ENCODE results near the gene PARD3B. TPM values are rescaled to one million over a fixed set of nuclear protein-coding genes. Genes with fewer than 3 reads are reported as not detected.

PARD3B gene
- total and polyA plus RNA-seq, 12 donors, result 0.46 to 12.4 (median 8.3) TPM

GRCh38 chr2:205094031-205094430 lies 548.8 kb downstream of the PARD3B start:
- WGBS, 2 donors, result 94 to 95% methylated on average over 3 of the region's 3 CpGs
- no peak for DNase-seq
- TF ChIP-seq, protein P1, sequence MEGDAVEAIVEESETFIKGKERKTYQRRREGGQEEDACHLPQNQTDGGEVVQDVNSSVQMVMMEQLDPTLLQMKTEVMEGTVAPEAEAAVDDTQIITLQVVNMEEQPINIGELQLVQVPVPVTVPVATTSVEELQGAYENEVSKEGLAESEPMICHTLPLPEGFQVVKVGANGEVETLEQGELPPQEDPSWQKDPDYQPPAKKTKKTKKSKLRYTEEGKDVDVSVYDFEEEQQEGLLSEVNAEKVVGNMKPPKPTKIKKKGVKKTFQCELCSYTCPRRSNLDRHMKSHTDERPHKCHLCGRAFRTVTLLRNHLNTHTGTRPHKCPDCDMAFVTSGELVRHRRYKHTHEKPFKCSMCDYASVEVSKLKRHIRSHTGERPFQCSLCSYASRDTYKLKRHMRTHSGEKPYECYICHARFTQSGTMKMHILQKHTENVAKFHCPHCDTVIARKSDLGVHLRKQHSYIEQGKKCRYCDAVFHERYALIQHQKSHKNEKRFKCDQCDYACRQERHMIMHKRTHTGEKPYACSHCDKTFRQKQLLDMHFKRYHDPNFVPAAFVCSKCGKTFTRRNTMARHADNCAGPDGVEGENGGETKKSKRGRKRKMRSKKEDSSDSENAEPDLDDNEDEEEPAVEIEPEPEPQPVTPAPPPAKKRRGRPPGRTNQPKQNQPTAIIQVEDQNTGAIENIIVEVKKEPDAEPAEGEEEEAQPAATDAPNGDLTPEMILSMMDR (IDR thresholded peaks at IDR 0.05), result no peak

GRCh38 chr2:205103699-205104098 lies 558.4 kb downstream of the PARD3B start:
- no peaks in the 10 kb centered on the region for H3K27me3 ChIP-seq
- TF ChIP-seq, protein P1 (IDR thresholded peaks at IDR 0.05), result no peak
- WGBS, 2 donors, result 94% methylated on average over 2 of the region's 2 CpGs

More at GRCh38 chr2:205094031-205094430, 548.8 kb downstream of the PARD3B start:
- Histone ChIP-seq H3K27me3 (no peaks in the 10 kb centered on the region), H3K9me3 (no peaks in the 10 kb centered on the region), H3K4me1 (peaks cover 0 to 4% (median 0%) of the 10 kb centered on the region in 9 donors), H3K4me3 (no peak overlapping the region), H3K27ac (no peak overlapping the region), H3K36me3 (no peaks in the 10 kb centered on the region)
- intact Hi-C loops (cut with DNase I), result no loop called here
- ATAC-seq, result no peak

GRCh38 chr2:205107810-205108209 lies 562.5 kb downstream of the PARD3B start:
- WGBS, 2 donors, result 70 to 76% methylated on average over 2 of the region's 2 CpGs

More at GRCh38 chr2:205103699-205104098, 558.4 kb downstream of the PARD3B start:
- no peaks in the 10 kb centered on the region for H3K9me3 ChIP-seq
- ATAC-seq (no peak), DNase-seq (no peak)
- no peaks in the 10 kb centered on the region for H3K36me3 ChIP-seq
- intact Hi-C loops (cut with DNase I), result no loop called here
- no peak overlapping the region for H3K27ac ChIP-seq
- no peak overlapping the region for H3K4me3 ChIP-seq
- no peaks in the 10 kb centered on the region for H3K4me1 ChIP-seq

DNA sequence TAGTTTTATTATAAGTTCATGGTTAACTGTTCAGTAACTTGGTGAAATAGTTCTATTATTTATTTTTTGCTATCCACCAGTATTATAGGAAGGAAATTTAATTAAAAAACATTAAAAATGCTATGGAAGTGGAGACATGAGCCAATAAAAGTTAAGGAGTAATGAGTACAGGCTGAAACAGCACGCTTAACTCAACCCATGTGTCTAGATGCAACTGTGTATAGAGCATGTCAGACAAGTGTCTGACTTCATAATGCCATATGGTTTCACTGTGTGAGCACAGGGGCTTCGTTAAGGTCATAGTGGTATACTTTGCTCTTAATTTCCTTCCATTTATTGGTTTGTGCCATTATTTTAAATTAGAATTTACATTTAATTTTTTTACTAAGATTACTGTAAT lies 570.2 kb downstream of the PARD3B start:
- no peak for ATAC-seq
- intact Hi-C loops (cut with DNase I), result no loop called here
- 96 to 100% methylated on average over 2 of the region's 2 CpGs for WGBS, 2 donors

More at GRCh38 chr2:205107810-205108209, 562.5 kb downstream of the PARD3B start:
- no peak overlapping the region for H3K4me3 ChIP-seq
- TF ChIP-seq, protein P1 (IDR thresholded peaks at IDR 0.05), result no peak
- DNase-seq (no peak), ATAC-seq (no peak)
- H3K27ac ChIP-seq, result no peak overlapping the region
- peaks cover 0 to 13% (median 0%) of the 10 kb centered on the region in 11 donors for H3K9me3 ChIP-seq
- intact Hi-C loops (cut with DNase I), result no loop called here
- H3K4me1 ChIP-seq, result no peaks in the 10 kb centered on the region
- H3K27me3 ChIP-seq, result no peaks in the 10 kb centered on the region
- H3K36me3 ChIP-seq, result no peaks in the 10 kb centered on the region

More for the DNA sequence above, 570.2 kb downstream of the PARD3B start:
- H3K27me3 ChIP-seq, result no peaks in the 10 kb centered on the region
- DNase-seq, result no peak
- peaks cover 0 to 9% (median 0%) of the 10 kb centered on the region in 9 donors for H3K36me3 ChIP-seq
- no peaks in the 10 kb centered on the region for H3K4me1 ChIP-seq
- H3K27ac ChIP-seq, result no peak overlapping the region
- H3K4me3 ChIP-seq, result no peak overlapping the region
- peaks cover 0 to 13% (median 0%) of the 10 kb centered on the region in 11 donors for H3K9me3 ChIP-seq
- TF ChIP-seq, protein P1 (IDR thresholded peaks at IDR 0.05), result no peak

Data from heart right ventricle (tissue), 16 donors.